Activated CD8-positive, alpha-beta T cell treated with anti-CD3 and anti-CD28 coated beads for 36 hours (primary cell): Measurements from ENCODE around the gene UBE3C. TPM values are rescaled to one million over a fixed set of nuclear protein-coding genes. Genes with fewer than 3 reads are reported as not detected.

Experiments
- ATAC-seq: fragments of 200-7000 bp; cut with Tn5 transposase; one replicate; pipeline ENCODE4 v1.10.0; 2021; ENCODE audit warnings: mild to moderate bottlenecking, moderate library complexity
- CTCF ChIA-PET: fragments of 350-600 bp; sonication (Branson Sonifier 250); formaldehyde crosslinking; loops from one replicate; lab custom pipeline; 2021; ENCODE audit warnings: antibody characterized with exemption; lab: Charles Lee
- POLR2A ChIA-PET: fragments of 350-600 bp; sonication (Branson Sonifier 250); formaldehyde crosslinking; loops from one replicate; lab custom pipeline; 2021; ENCODE audit warnings: antibody characterized with exemption; lab: Charles Lee
- DNase-seq: peaks from one replicate; pipeline ENCODE4 v3.0.0-alpha.2; 2020
- H3K27ac Mint-ChIP-seq: one replicate; pipeline ENCODE4 v1.8.0; 2021; ENCODE audit warnings: mild to moderate bottlenecking, mixed read lengths
- H3K27me3 Mint-ChIP-seq: one replicate; pipeline ENCODE4 v1.8.0; 2021; ENCODE audit warnings: mixed read lengths
- H3K36me3 Mint-ChIP-seq: one replicate; pipeline ENCODE4 v1.8.0; 2021; ENCODE audit warnings: low read depth, mixed read lengths
- H3K4me1 Mint-ChIP-seq: one replicate; pipeline ENCODE4 v1.8.0; 2021; ENCODE audit warnings: low read depth, mixed read lengths
- H3K4me3 Mint-ChIP-seq: one replicate; pipeline ENCODE4 v1.8.0; 2021; ENCODE audit warnings: mild to moderate bottlenecking, moderate library complexity, mixed read lengths
- H3K9me3 Mint-ChIP-seq: one replicate; pipeline ENCODE4 v1.8.0; 2021; ENCODE audit warnings: mixed read lengths
- CTCF ChIP-seq: fragments of 200-600 bp; IDR thresholded peaks from one replicate; pipeline ENCODE4 v1.8.0; 2022; ENCODE audit warnings: antibody characterized with exemption, mild to moderate bottlenecking
- intact Hi-C: fragments of 100-400 bp; cut with micrococcal nuclease; formaldehyde crosslinking; loops from one replicate; pipeline ENCODE4 v1.10.0; 2022
- total RNA-seq, 2 experiments: library from RNA; stranded (reverse); gene quantifications; one replicate each; pipeline ENCODE4 v1.2.3, GENCODE V29; 2021

UBE3C gene
- total RNA-seq, 2 experiments from 2014 or later, result 59.0 to 59.6 TPM

- peaks cover under 1% of the 10 kb centered on the region for H3K4me1 Mint-ChIP-seq
- no peak for TF ChIP-seq CTCF
- DNase-seq (no peak), ATAC-seq (no peak)
- no peaks in the 10 kb centered on the region for H3K36me3 Mint-ChIP-seq
- ChIA-PET POLR2A (no interaction called here), CTCF (no interaction called here)
- no peaks in the 10 kb centered on the region for H3K9me3 Mint-ChIP-seq
- no peak overlapping the region for H3K4me3 Mint-ChIP-seq
- intact Hi-C loops, result no loop called here
- no peaks in the 10 kb centered on the region for H3K27me3 Mint-ChIP-seq
- no peak overlapping the region for H3K27ac Mint-ChIP-seq
Measured at GRCh38 chr7:157312941-157313340, 174.2 kb downstream of the UBE3C start.

- Mint-ChIP-seq H3K27me3 (no peaks in the 10 kb centered on the region), H3K4me1 (peaks cover 7% of the 10 kb centered on the region), H3K9me3 (no peaks in the 10 kb centered on the region), H3K4me3 (no peak overlapping the region), H3K27ac (no peak overlapping the region), H3K36me3 (no peaks in the 10 kb centered on the region)
- ATAC-seq (no peak), DNase-seq (no peak)
- no peak for TF ChIP-seq CTCF
- POLR2A ChIA-PET, result no interaction called here
- intact Hi-C loops, result no loop called here
- CTCF ChIA-PET, result no interaction called here
Measured at GRCh38 chr7:157313645-157314044, 174.9 kb downstream of the UBE3C start.

- peak overlapping the region; percentile 61 for H3K27ac Mint-ChIP-seq
- H3K4me3 Mint-ChIP-seq, result no peak overlapping the region
- no peaks in the 10 kb centered on the region for H3K27me3 Mint-ChIP-seq
- intact Hi-C loops, result no loop called here
- H3K36me3 Mint-ChIP-seq, result no peaks in the 10 kb centered on the region
- H3K9me3 Mint-ChIP-seq, result no peaks in the 10 kb centered on the region
- POLR2A ChIA-PET, result interaction anchor here (0.7 kb wide), 1 partner anchor 18 kb away, joined by 4 read pairs; no protein-coding TSS in a partner anchor
- DNase-seq (peak; percentile 55), ATAC-seq (peak; percentile 77)
- TF ChIP-seq CTCF, result no peak
- CTCF ChIA-PET, result interaction anchor here (1.0 kb wide), 1 partner anchor 44 kb away, joined by 3 read pairs; no protein-coding TSS in a partner anchor
- peaks cover 7% of the 10 kb centered on the region for H3K4me1 Mint-ChIP-seq
Measured at GRCh38 chr7:157318015-157318706, 179.4 kb downstream of the UBE3C start.

Other genes starting within 250 kb of the UBE3C start
- gene LMBR1, start 245.7 kb upstream of the UBE3C start, total RNA-seq, result 10 to 100 TPM; 42.7 to 50.6 TPM
- 10 to 100 TPM; 32.4 to 34.0 TPM for gene NOM1, start 189.2 kb upstream of the UBE3C start, total RNA-seq
- gene MNX1, start 128.3 kb upstream of the UBE3C start, total RNA-seq, result not detected
- 10 to 100 TPM; 67.8 to 80.6 TPM for gene DNAJB6, start 198.1 kb downstream of the UBE3C start, total RNA-seq